BLaER1 treated with 17β-estradiol and CSF1 and Interleukin-3, amounts not matched to agents 10 nM and 100 nM (cell line): Measurements from ENCODE around the gene ANKAR.

ENCODE experiments used
- H3K27ac ChIP-seq, 11 experiments: shearing (Covaris generic); formaldehyde crosslinking; 2 replicates each; pipeline ENCODE4 v1.8.1; 2022
- H3K27me3 ChIP-seq, 11 experiments: shearing (Covaris generic); formaldehyde crosslinking; 2 replicates each; pipeline ENCODE4 v1.8.1; 2022
- H3K36me3 ChIP-seq, 11 experiments: shearing (Covaris generic); formaldehyde crosslinking; 2 replicates each; pipeline ENCODE4 v1.8.1; 2022
- H3K4me1 ChIP-seq, 10 experiments: shearing (Covaris generic); formaldehyde crosslinking; 2 replicates each; pipeline ENCODE4 v1.8.1; 2022
- H3K4me2 ChIP-seq, 11 experiments: shearing (Covaris generic); formaldehyde crosslinking; 2 replicates each; pipeline ENCODE4 v1.8.1; 2022
- H3K4me3 ChIP-seq, 10 experiments: shearing (Covaris generic); formaldehyde crosslinking; 2 replicates each; pipeline ENCODE4 v1.8.1; 2022
- H3K9ac ChIP-seq, 11 experiments: shearing (Covaris generic); formaldehyde crosslinking; 2 replicates each; pipeline ENCODE4 v1.8.1; 2022
- H3K9me3 ChIP-seq, 11 experiments: shearing (Covaris generic); formaldehyde crosslinking; replicated peaks in 1 of 11; 2 replicates each; pipeline ENCODE4 v1.8.1; 2022
- H4K20me1 ChIP-seq, 11 experiments: shearing (Covaris generic); formaldehyde crosslinking; 2 replicates each; pipeline ENCODE4 v1.8.1; 2022
- Cebpa-rat ChIP-seq, 11 experiments: shearing (Covaris generic); IDR thresholded peaks; 2 replicates each; pipeline ENCODE4 v1.8.1; 2022

ANKAR gene

GRCh38 chr2:189723192-189723591 is 48.7 kb downstream of the ANKAR start:
- Histone ChIP-seq H3K4me3 (no peak overlapping the region), H3K27ac (no peak overlapping the region), H3K9ac (no peak overlapping the region), H3K4me2 (no peak overlapping the region), H3K4me1 (no peaks in the 10 kb centered on the region), H3K27me3 (no peaks in the 10 kb centered on the region), H4K20me1 (no peaks in the 10 kb centered on the region), H3K9me3 (no peaks in the 10 kb centered on the region), H3K36me3 (no peaks in the 10 kb centered on the region)
- no peak for TF ChIP-seq Cebpa-rat (IDR thresholded peaks at IDR 0.05)
